Tibial nerve (tissue), 4 donors: ENCODE data around the gene ZNF644.

ENCODE experiments used
- EP300 ChIP-seq, 2 donors: sonication (generic); formaldehyde crosslinking; IDR thresholded peaks; one replicate each; pipeline ENCODE4 v1.6.1; 2017; ENCODE audit warnings: antibody characterized with exemption in 2 of 2, mild to moderate bottlenecking in 1 of 2
- POLR2A ChIP-seq, 2 donors: fragments of 450-650 bp; IDR thresholded peaks; one replicate each; pipeline ENCODE4 v1.6.1; 2017; ENCODE audit warnings: antibody characterized with exemption in 2 of 2, mild to moderate bottlenecking in 2 of 2, moderate library complexity in 2 of 2
- TF ChIP-seq, protein P1 (sequence below), 5 experiments: fragments of 200-600 bp in 3 of 5; fragments of 450-650 bp in 2 of 5; sonication (generic) in 3 of 5; IDR thresholded peaks; one replicate each; pipeline ENCODE4 v1.5.1; 2016 to 2019; ENCODE audit warnings: antibody characterized with exemption in 5 of 5, mild to moderate bottlenecking in 3 of 5, moderate library complexity in 2 of 5

DNA sequence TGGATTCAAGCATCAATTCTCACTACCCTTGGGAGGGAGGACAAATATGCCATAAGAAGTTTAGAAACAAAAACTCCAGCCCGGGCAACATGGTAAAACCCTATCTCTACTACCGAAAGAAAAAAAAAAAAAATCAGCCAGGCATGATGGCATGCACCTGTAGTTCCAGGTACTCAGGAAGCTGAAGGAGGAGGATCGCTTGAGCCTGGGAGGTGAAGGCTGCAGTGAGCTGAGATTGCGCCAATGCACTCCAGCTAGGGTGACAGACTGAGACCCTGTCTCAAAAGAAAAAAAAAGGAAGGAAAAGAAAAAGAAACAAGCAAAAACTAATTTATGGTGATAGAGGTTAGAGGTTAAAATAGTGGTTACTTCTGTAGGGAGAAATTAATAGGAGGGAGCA is 9.6 kb downstream of the ZNF644 start:
- TF ChIP-seq, protein P1, sequence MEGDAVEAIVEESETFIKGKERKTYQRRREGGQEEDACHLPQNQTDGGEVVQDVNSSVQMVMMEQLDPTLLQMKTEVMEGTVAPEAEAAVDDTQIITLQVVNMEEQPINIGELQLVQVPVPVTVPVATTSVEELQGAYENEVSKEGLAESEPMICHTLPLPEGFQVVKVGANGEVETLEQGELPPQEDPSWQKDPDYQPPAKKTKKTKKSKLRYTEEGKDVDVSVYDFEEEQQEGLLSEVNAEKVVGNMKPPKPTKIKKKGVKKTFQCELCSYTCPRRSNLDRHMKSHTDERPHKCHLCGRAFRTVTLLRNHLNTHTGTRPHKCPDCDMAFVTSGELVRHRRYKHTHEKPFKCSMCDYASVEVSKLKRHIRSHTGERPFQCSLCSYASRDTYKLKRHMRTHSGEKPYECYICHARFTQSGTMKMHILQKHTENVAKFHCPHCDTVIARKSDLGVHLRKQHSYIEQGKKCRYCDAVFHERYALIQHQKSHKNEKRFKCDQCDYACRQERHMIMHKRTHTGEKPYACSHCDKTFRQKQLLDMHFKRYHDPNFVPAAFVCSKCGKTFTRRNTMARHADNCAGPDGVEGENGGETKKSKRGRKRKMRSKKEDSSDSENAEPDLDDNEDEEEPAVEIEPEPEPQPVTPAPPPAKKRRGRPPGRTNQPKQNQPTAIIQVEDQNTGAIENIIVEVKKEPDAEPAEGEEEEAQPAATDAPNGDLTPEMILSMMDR (IDR thresholded peaks at IDR 0.05), result no peak
- TF ChIP-seq POLR2A (IDR thresholded peaks at IDR 0.05) (no peak), EP300 (IDR thresholded peaks at IDR 0.05) (no peak)
